K562 (cell line): ENCODE measurements around the gene RRBP1. TPM values are rescaled to one million over a fixed set of nuclear protein-coding genes. Genes with fewer than 3 reads are reported as not detected.

ENCODE experiments used
- ATAC-seq: fragments of 200-7000 bp; cut with Tn5 transposase; 3 replicates; pipeline ENCODE4 v1.9.1; 2020; ENCODE audit warnings: moderate library complexity
- BruUV-seq: library from RNA; stranded (reverse); fragments of 400-500 nt; replicated peaks from 2 replicates; lab custom pipeline; 2021; lab: Mats Ljungman, UMichigan
- CTCF ChIA-PET: fragments of 300-600 bp; formaldehyde crosslinking; extraction: SDS; loops from one replicate; lab custom pipeline; 2021; ENCODE audit warnings: low intra/inter-chr PET ratio; lab: Yijun Ruan, JAX
- POLR2A ChIA-PET: fragments of 300-600, 350-650 bp; sonication (Branson Sonifier 250); formaldehyde crosslinking; extraction: SDS; loops from one replicate; lab custom pipeline; 2021; ENCODE audit warnings: antibody characterized with exemption, inconsistent platforms; lab: Yijun Ruan, JAX
- DNase-seq, 4 experiments: peaks; one replicate each; pipeline versions ENCODE4 v3.0.0 to v3.0.0-alpha.2; 2011 to 2018; ENCODE audit warnings: low spot score in 3 of 4, mixed read lengths in 3 of 4; ENCODE audit errors: extremely low read depth in 1 of 4
- FAIRE-seq: peaks from 2 replicates; lab custom pipeline; 2011; peaks lifted over from hg19 to GRCh38; lab: Jason Lieb, UNC
- H2AFZ ChIP-seq: 2 replicates; pipeline ENCODE4 v1.6.0; 2011; ENCODE audit warnings: low read depth, low read length, control low read depth, inconsistent platforms
- H3K27ac ChIP-seq: fragments of 200-600 bp; 3 replicates; pipeline ENCODE4 v1.8.0; 2011; ENCODE audit warnings: low read depth, mild to moderate bottlenecking, control low read depth, inconsistent platforms, low read length, moderate library complexity, mixed read lengths; ENCODE audit errors: extremely low read depth
- H3K27me3 ChIP-seq, 2 experiments: fragments of 300-600 bp in 1 of 2; 2 replicates in 1 of 2; 3 replicates in 1 of 2; pipeline versions ENCODE4 v1.6.0 to v1.8.0; 2011; ENCODE audit warnings: inconsistent platforms in 2 of 2, low read length in 2 of 2, mild to moderate bottlenecking in 1 of 2, mixed read lengths in 1 of 2, moderate library complexity in 1 of 2; ENCODE audit not compliant: control insufficient read depth in 2 of 2, insufficient read depth in 2 of 2
- H3K36me3 ChIP-seq: fragments of 300-600 bp; 3 replicates; pipeline ENCODE4 v1.8.0; 2011; ENCODE audit warnings: mild to moderate bottlenecking, low read length, inconsistent platforms; ENCODE audit not compliant: control insufficient read depth, insufficient read depth
- H3K4me1 ChIP-seq, 2 experiments: fragments of 200-600 bp in 1 of 2; replicated peaks in 1 of 2; 2 replicates in 1 of 2; 3 replicates in 1 of 2; pipeline versions ENCODE4 v1.5.1 to v1.8.0; 2011; ENCODE audit warnings: inconsistent platforms in 2 of 2, low read length in 2 of 2, mild to moderate bottlenecking in 1 of 2, mixed read lengths in 1 of 2, moderate library complexity in 1 of 2; ENCODE audit not compliant: control insufficient read depth in 2 of 2, insufficient read depth in 2 of 2
- H3K4me2 ChIP-seq: 2 replicates; pipeline ENCODE4 v1.6.1; 2011; ENCODE audit warnings: low read length, control low read depth, inconsistent platforms, mixed read lengths; ENCODE audit not compliant: insufficient read depth
- H3K4me3 ChIP-seq: fragments of 200-600 bp; sonication (generic), shearing (Covaris generic); 2 replicates; pipeline ENCODE4 v1.5.1; 2016; ENCODE audit warnings: control low read depth, inconsistent platforms
- H3K79me2 ChIP-seq: fragments of 200-600 bp; 3 replicates; pipeline ENCODE4 v1.8.0; 2011; ENCODE audit warnings: low read length, inconsistent platforms; ENCODE audit not compliant: control insufficient read depth, insufficient read depth
- H3K9ac ChIP-seq, 2 experiments: 2 replicates each; pipeline versions ENCODE4 v1.6.0 to v1.6.1; 2011; ENCODE audit warnings: low read depth in 2 of 2, low read length in 2 of 2, control low read depth in 1 of 2, inconsistent platforms in 1 of 2, mild to moderate bottlenecking in 1 of 2, mixed read lengths in 1 of 2; ENCODE audit not compliant: insufficient read depth in 1 of 2
- H3K9me1 ChIP-seq: one replicate; pipeline ENCODE4 v1.6.0; 2011; ENCODE audit warnings: inconsistent platforms, mild to moderate bottlenecking, low read length, moderate library complexity; ENCODE audit not compliant: control insufficient read depth, insufficient read depth
- H3K9me3 ChIP-seq: replicated peaks from 2 replicates; pipeline ENCODE4 v1.5.1; 2011; ENCODE audit warnings: low read depth, low read length, inconsistent platforms; ENCODE audit not compliant: control insufficient read depth, insufficient read depth
- H4K20me1 ChIP-seq: replicated peaks from 2 replicates; pipeline ENCODE4 v1.6.1; 2011; ENCODE audit warnings: low read length, inconsistent platforms, mixed read lengths; ENCODE audit not compliant: control insufficient read depth, insufficient read depth
- AFF1 ChIP-seq, 2 experiments: fragments of 450-650 bp; IDR thresholded peaks; 2 replicates each; pipeline ENCODE4 v1.6.1; 2018; ENCODE audit warnings: mild to moderate bottlenecking in 2 of 2, low read depth in 1 of 2; ENCODE audit not compliant: partially characterized antibody in 2 of 2
- CBFB ChIP-seq: sonication (generic); formaldehyde crosslinking; IDR thresholded peaks from 2 replicates; pipeline ENCODE4 v1.4.0; 2020; ENCODE audit warnings: mild to moderate bottlenecking, missing genetic modification reagents
- DPF2 ChIP-seq: fragments of 450-650 bp; IDR thresholded peaks from 2 replicates; pipeline ENCODE4 v1.6.1; 2016
- KAT2B ChIP-seq: IDR thresholded peaks from one replicate; pipeline ENCODE4 v1.6.1; 2012; ENCODE audit warnings: low read depth, mild to moderate bottlenecking, control low read depth, inconsistent platforms, low read length, moderate library complexity
- L3MBTL2 ChIP-seq: fragments of 450-650 bp; IDR thresholded peaks from 2 replicates; pipeline ENCODE4 v1.6.1; 2016; ENCODE audit warnings: mild to moderate bottlenecking, moderate library complexity
- MAFF ChIP-seq: IDR thresholded peaks from 2 replicates; pipeline ENCODE4 v1.6.1; 2012; ENCODE audit warnings: low read length, improper control_type of control experiment
- MAX ChIP-seq: sonication (generic); formaldehyde crosslinking; IDR thresholded peaks from 2 replicates; pipeline ENCODE4 v1.9.0; 2022; ENCODE audit warnings: mild to moderate bottlenecking, missing genetic modification reagents
- RNF2 ChIP-seq: sonication (generic); IDR thresholded peaks from 2 replicates; pipeline ENCODE4 v1.6.1; 2016
- RUNX1 ChIP-seq: sonication (generic); IDR thresholded peaks from 2 replicates; pipeline ENCODE4 v1.6.1; 2016; ENCODE audit warnings: antibody characterized with exemption, low read depth
- TEAD1 ChIP-seq, 2 experiments: fragments of 450-650 bp in 1 of 2; sonication (generic) in 1 of 2; formaldehyde crosslinking; IDR thresholded peaks; 2 replicates each; pipeline versions ENCODE4 v1.4.0 to v1.8.0; 2020 to 2022; ENCODE audit warnings: mild to moderate bottlenecking in 2 of 2, missing genetic modification reagents in 1 of 2
- TFAM ChIP-seq: fragments of 250-450 bp; sonication (Bioruptor Pico); conservative IDR thresholded peaks from 2 replicates; pipeline ENCODE4 v1.5.0; 2021; ENCODE audit warnings: mild to moderate bottlenecking, moderate library complexity
- ZC3H8 ChIP-seq: fragments of 450-650 bp; IDR thresholded peaks from 2 replicates; pipeline ENCODE4 v1.6.1; 2017
- ZNF175 ChIP-seq: fragments of 200-800 bp; sonication (Bioruptor generic); IDR thresholded peaks from 2 replicates; pipeline ENCODE4 v1.6.1; 2016; ENCODE audit warnings: low read depth, mild to moderate bottlenecking, missing genetic modification characterization, missing compliant biosample characterization
- ZNF282 ChIP-seq: sonication (generic); formaldehyde crosslinking; IDR thresholded peaks from 2 replicates; pipeline ENCODE4 v1.8.1; 2023; ENCODE audit warnings: missing genetic modification reagents
- ZNF766 ChIP-seq: fragments of 200-800 bp; sonication (Bioruptor generic); conservative IDR thresholded peaks from 2 replicates; pipeline ENCODE4 v1.6.1; 2016; ENCODE audit warnings: missing genetic modification characterization, missing compliant biosample characterization
- WGBS: fragments of 100-300 bp; shearing (Covaris generic); methylation state at CpG from one replicate; pipeline ENCODE4 v1.1.6; 2016; ENCODE audit warnings: low coverage, mixed read lengths; ENCODE audit not compliant: insufficient coverage; ENCODE audit errors: missing lambda C conversion rate; 5-methylcytosine and 5-hydroxymethylcytosine counted together
- in situ Hi-C: fragments of 300-500 bp; cut with MboI; formaldehyde crosslinking; loops from 4 replicates; pipeline ENCODE4 v1.15.0; 2018; ENCODE audit warnings: inconsistent platforms, mixed read lengths
- intact Hi-C: fragments of 100-400 bp; cut with micrococcal nuclease; formaldehyde crosslinking; loops from 2 replicates; pipeline ENCODE4 v1.14.2; 2022
- polyA plus RNA-seq, 8 experiments: library from polyadenylated mRNA; depleted of rRNA in 4 of 8; stranded (reverse) in 5 of 8; unstranded in 3 of 8; fragments of >200 nt; fragmentation: Nextera tagmentation in 2 of 8; fragmentation: Illumina TruSeq in 1 of 8; extraction: Ambion mirVana in 2 of 8; extraction: Trizol in 1 of 8; gene quantifications; 2 replicates each; pipeline versions ENCODE4 v1.2.1 to v1.2.3, GENCODE V29; 2011 to 2014; ENCODE audit warnings: inconsistent platforms in 1 of 8, missing spikeins in 1 of 8
- total RNA-seq, 7 experiments: library from RNA; depleted of rRNA in 6 of 7; stranded (reverse); fragments of >200 nt in 6 of 7; fragmentation: Illumina TruSeq in 2 of 7; extraction: Trizol in 2 of 7; gene quantifications; 2 replicates each; pipeline versions ENCODE4 v1.2.1 to v1.2.3, GENCODE V29; 2011 to 2021; ENCODE audit warnings: low replicate concordance in 1 of 7

Gene RRBP1
- total and polyA plus RNA-seq, 9 of the 15 experiments (the other 6 are each of a cell fraction or from before 2014, with no cell fraction given), result 0.84 to 32.0 (median 17.6) TPM

- Histone ChIP-seq H3K4me3 (no peak overlapping the region), H3K36me3 (peaks cover 33% of the 10 kb centered on the region; the same call in 2 of the 3 replicates), H3K9me3 (no peaks in the 10 kb centered on the region), H3K9ac (no peak overlapping the region), H3K27ac (no peak overlapping the region), H2AFZ (no peak overlapping the region), H3K4me1 (peaks cover 0 to 6% of the 10 kb centered on the region in 2 experiments; a peak in 2 of 5 replicates), H4K20me1 (no peaks in the 10 kb centered on the region), H3K9me1 (no peaks in the 10 kb centered on the region), H3K27me3 (no peaks in the 10 kb centered on the region), H3K79me2 (no peaks in the 10 kb centered on the region), H3K4me2 (no peak overlapping the region)
- in situ Hi-C loops (no loop called here), intact Hi-C loops (no loop called here)
- POLR2A ChIA-PET, result no interaction called here
- BruUV-seq, result no TSS peak
- CTCF ChIA-PET, result no interaction called here
- no peak for FAIRE-seq
- WGBS, result 76% methylated on average over 16 of the region's 25 CpGs
- TF ChIP-seq MAX (CRISPR knock-in tag) (no peak), AFF1 (IDR thresholded peaks at IDR 0.05; ENCODE audit: low read depth in 1 of 2, partially characterized antibody in 2 of 2) (no peak), L3MBTL2 (no peak), TFAM (no peak), DPF2 (no peak), ZNF766 (CRISPR knock-in tag) (no peak), MAFF (no peak), RNF2 (no peak), KAT2B (no peak), RUNX1 (no peak), CBFB (no peak), ZC3H8 (no peak), ZNF282 (CRISPR knock-in tag) (no peak), TEAD1 (CRISPR knock-in tag; IDR thresholded peaks at IDR 0.05) (no peak), ZNF175 (CRISPR knock-in tag) (no peak)
- DNase-seq, result no peak
- ATAC-seq, result no peak
These were observed 46.5 kb downstream of the RRBP1 start for GRCh38 chr20:17635332-17636244.
